MCF 10A (cell line): ENCODE data around the gene PRSS12. TPM values are rescaled to one million over a fixed set of nuclear protein-coding genes. Genes with fewer than 3 reads are reported as not detected.

Source experiments
- BruUV-seq: library from RNA; stranded (reverse); fragments of 400-500 nt; replicated peaks from 2 replicates; lab custom pipeline; 2021; lab: Mats Ljungman, UMichigan
- CTCF ChIA-PET: fragments of 300-600 bp; sonication (Branson Sonifier 250); formaldehyde crosslinking; extraction: SDS; loops from one replicate; lab custom pipeline; 2021; ENCODE audit warnings: antibody characterized with exemption, inconsistent platforms; lab: Yijun Ruan, JAX
- POLR2A ChIA-PET: fragments of 300-600, 350-650 bp; sonication (Branson Sonifier 250); formaldehyde crosslinking; extraction: SDS; loops from one replicate; lab custom pipeline; 2020; ENCODE audit warnings: antibody characterized with exemption, inconsistent platforms; lab: Yijun Ruan, JAX
- DNase-seq: peaks from one replicate; pipeline ENCODE4 v3.0.0-alpha.2; 2018; ENCODE audit not compliant: unreplicated experiment
- H3K27ac Mint-ChIP-seq: one replicate; pipeline ENCODE4 v1.8.0; 2022; ENCODE audit warnings: mild to moderate bottlenecking, low read depth, mixed read lengths; ENCODE audit not compliant: unreplicated experiment
- H3K27me3 Mint-ChIP-seq: one replicate; pipeline ENCODE4 v1.8.0; 2022; ENCODE audit warnings: mixed read lengths; ENCODE audit not compliant: insufficient read depth, unreplicated experiment
- H3K36me3 Mint-ChIP-seq: one replicate; pipeline ENCODE4 v1.8.0; 2022; ENCODE audit warnings: mild to moderate bottlenecking, moderate library complexity, mixed read lengths; ENCODE audit not compliant: insufficient read depth, unreplicated experiment
- H3K4me1 Mint-ChIP-seq: one replicate; pipeline ENCODE4 v1.8.0; 2022; ENCODE audit warnings: mixed read lengths; ENCODE audit not compliant: insufficient read depth, unreplicated experiment
- H3K4me3 Mint-ChIP-seq: one replicate; pipeline ENCODE4 v1.8.0; 2022; ENCODE audit warnings: mild to moderate bottlenecking, moderate library complexity, mixed read lengths; ENCODE audit not compliant: unreplicated experiment
- H3K9me3 Mint-ChIP-seq: one replicate; pipeline ENCODE4 v1.8.0; 2022; ENCODE audit warnings: mixed read lengths; ENCODE audit not compliant: unreplicated experiment
- intact Hi-C: fragments of 100-400 bp; cut with micrococcal nuclease; formaldehyde crosslinking; loops from 2 replicates; pipeline ENCODE4 v1.14.1; 2022
- total RNA-seq: library from RNA; stranded (reverse); gene quantifications from 2 replicates; pipeline ENCODE4 v1.2.3, GENCODE V29; 2022
- TF ChIP-seq, protein P1 (sequence below): fragments of 200-600 bp; IDR thresholded peaks from one replicate; pipeline ENCODE4 v1.8.0; 2022; ENCODE audit warnings: antibody characterized with exemption, mild to moderate bottlenecking; ENCODE audit not compliant: unreplicated experiment

The PRSS12 gene
- total RNA-seq, 1 experiment from 2014 or later: 10.7 TPM

DNA sequence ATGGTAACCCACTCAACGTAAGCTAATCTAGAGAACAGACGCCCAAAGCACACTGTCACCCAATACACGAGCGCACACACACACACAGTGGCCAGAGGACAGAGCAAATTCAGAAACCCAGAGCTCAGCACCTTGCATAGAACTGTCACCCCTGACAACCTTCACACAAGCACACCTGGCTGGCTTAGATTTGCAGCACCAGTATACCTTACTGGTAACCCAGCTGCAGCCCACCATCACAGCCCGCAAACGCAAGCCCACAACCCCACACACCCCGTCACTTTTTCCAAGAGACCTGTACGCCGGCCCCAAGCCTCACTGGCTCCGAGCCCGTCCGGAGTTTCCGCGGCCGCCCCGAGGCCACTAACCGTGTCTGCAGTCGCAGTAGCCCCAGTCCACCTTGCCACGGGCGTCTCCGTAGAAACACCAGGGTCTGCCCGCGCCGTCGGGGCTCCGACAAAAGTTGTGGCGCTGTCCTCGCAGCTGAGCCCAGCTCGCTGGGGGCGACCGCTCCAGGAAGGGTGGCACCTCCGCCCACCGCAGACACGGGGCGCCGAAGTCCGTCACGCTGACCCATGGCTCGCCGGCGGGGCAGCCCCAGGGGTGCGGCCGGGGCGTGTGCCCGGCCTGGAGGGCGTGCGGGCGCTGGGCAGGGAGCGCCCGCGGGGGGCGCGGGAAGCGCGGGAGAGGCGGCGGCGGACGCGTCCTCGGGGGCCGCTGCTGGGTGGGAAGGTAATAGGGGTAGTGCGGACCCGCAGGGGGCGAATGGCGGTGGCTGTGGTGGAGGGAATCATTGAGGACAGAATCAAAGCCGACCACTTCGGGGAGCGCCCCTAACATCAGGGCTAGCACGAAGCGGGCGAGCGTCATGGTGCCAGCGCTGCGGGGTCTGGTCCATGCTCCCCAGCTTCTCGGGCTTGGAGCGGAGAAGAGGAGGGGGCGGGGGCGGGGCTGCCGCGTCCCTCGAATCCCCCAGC, 664 bp downstream of the PRSS12 start:
- no peaks in the 10 kb centered on the region for H3K27me3 Mint-ChIP-seq
- POLR2A ChIA-PET: interaction anchor here (0.7 to 3.8 kb wide), 9 partner anchors 11 to 153 kb away, joined by 3 to 23 read pairs (median 7); no protein-coding TSS in a partner anchor
- CTCF ChIA-PET: interaction anchor here (0.7 to 4.7 kb wide), 25 partner anchors 8 to 343 kb away, joined by 3 to 31 read pairs (median 4); no protein-coding TSS in a partner anchor
- intact Hi-C loops: loop anchor here (1.0 kb wide), 1 partner anchor 66 kb away; no protein-coding TSS in a partner anchor
- H3K27ac Mint-ChIP-seq: no peak overlapping the region
- no peaks in the 10 kb centered on the region for H3K9me3 Mint-ChIP-seq
- BruUV-seq: no TSS peak
- H3K36me3 Mint-ChIP-seq: no peaks in the 10 kb centered on the region
- peak overlapping the region; percentile 81 for H3K4me3 Mint-ChIP-seq
- peak; percentile 46 for DNase-seq
- peaks cover 20% of the 10 kb centered on the region for H3K4me1 Mint-ChIP-seq
- TF ChIP-seq, protein P1, sequence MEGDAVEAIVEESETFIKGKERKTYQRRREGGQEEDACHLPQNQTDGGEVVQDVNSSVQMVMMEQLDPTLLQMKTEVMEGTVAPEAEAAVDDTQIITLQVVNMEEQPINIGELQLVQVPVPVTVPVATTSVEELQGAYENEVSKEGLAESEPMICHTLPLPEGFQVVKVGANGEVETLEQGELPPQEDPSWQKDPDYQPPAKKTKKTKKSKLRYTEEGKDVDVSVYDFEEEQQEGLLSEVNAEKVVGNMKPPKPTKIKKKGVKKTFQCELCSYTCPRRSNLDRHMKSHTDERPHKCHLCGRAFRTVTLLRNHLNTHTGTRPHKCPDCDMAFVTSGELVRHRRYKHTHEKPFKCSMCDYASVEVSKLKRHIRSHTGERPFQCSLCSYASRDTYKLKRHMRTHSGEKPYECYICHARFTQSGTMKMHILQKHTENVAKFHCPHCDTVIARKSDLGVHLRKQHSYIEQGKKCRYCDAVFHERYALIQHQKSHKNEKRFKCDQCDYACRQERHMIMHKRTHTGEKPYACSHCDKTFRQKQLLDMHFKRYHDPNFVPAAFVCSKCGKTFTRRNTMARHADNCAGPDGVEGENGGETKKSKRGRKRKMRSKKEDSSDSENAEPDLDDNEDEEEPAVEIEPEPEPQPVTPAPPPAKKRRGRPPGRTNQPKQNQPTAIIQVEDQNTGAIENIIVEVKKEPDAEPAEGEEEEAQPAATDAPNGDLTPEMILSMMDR: no peak

DNA sequence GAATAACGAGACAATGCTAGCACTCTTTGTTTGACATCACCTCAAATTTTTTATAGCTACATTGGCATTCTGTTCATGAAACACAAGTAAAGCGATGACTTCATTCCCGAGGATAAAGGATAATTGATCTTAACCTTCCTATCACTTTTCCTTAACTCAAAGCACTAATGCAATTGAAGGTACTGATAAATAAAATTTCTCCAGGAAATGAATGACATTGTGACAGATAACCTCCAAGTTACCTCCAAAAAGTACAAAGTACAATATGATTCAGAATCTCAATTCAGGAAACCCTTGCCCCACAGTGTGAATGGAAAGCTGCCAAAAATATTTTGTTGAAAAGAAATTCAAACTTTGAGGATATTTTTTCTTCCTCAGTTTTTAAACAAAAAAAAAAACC, 1.8 kb downstream of the PRSS12 start:
- TF ChIP-seq, protein P1: no peak
- DNase-seq: peak; percentile 14
- BruUV-seq: no TSS peak
- Mint-ChIP-seq H3K27me3 (no peaks in the 10 kb centered on the region), H3K36me3 (no peaks in the 10 kb centered on the region), H3K9me3 (no peaks in the 10 kb centered on the region), H3K27ac (no peak overlapping the region), H3K4me1 (peaks cover 20% of the 10 kb centered on the region), H3K4me3 (no peak overlapping the region)
- POLR2A ChIA-PET: interaction anchor here (0.9 to 3.8 kb wide), 5 partner anchors 13 to 72 kb away, joined by 3 to 23 read pairs (median 12); no protein-coding TSS in a partner anchor
- CTCF ChIA-PET: interaction anchor here (1.5 to 4.7 kb wide), 5 partner anchors 14 to 72 kb away, joined by 3 to 31 read pairs (median 19); no protein-coding TSS in a partner anchor
- intact Hi-C loops: loop anchor here (1.0 kb wide), 1 partner anchor 65 kb away; no protein-coding TSS in a partner anchor

DNA sequence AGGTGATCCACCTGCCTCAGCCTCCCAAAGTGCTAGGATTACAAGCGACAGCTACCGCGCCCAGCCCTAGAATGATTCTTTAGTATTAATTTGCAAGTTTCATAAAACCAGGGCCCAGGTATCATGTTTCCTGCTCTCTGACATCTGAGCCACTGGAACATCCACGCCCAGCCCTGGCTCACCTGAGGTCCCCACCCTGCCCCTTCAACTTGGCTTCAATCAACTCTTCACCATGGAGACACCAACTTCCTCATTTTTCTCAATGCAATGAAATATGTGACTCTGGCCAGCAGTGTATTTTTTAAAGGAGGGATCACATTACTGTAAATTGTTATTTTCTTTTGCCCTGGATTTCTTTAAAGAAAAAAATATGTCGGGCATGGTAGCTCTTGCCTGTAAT, 3.9 kb downstream of the PRSS12 start:
- H3K27ac Mint-ChIP-seq: no peak overlapping the region
- POLR2A ChIA-PET: interaction anchor here (0.5 to 3.8 kb wide), 4 partner anchors 63 to 1583 kb away, joined by 3 to 12 read pairs (median 4); no protein-coding TSS in a partner anchor
- H3K4me3 Mint-ChIP-seq: no peak overlapping the region
- H3K4me1 Mint-ChIP-seq: peaks cover 20% of the 10 kb centered on the region
- peak; percentile 31 for DNase-seq
- BruUV-seq: no TSS peak
- TF ChIP-seq, protein P1: no peak
- no peaks in the 10 kb centered on the region for H3K27me3 Mint-ChIP-seq
- intact Hi-C loops: no loop called here
- no peaks in the 10 kb centered on the region for H3K36me3 Mint-ChIP-seq
- no peaks in the 10 kb centered on the region for H3K9me3 Mint-ChIP-seq
- CTCF ChIA-PET: interaction anchor here (1.0 to 1.4 kb wide), 3 partner anchors 10 to 68 kb away, joined by 3 to 4 read pairs (median 3); no protein-coding TSS in a partner anchor

DNA sequence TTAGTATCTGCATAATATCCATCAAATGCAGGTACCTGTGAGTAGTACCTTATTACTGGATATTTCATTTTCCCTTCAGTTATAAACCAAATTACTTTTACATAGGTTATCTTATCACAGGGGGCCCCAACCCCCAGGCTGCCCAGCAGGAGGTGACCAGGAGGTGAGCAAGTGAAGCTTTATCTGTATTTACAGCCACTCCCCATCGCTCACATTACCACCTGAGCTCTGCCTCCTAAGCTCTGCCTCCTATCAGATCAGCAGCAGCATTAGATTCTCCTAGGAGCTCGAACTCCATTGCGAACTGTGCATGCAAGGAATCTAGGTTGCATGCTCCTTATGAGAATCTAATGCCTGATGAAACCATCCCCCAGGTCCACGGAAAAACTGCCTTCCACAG, 6.3 kb downstream of the PRSS12 start:
- ChIA-PET CTCF (interaction anchor here (1.1 kb wide), 1 partner anchor 9 kb away, joined by 4 read pairs; no protein-coding TSS in a partner anchor), POLR2A (no interaction called here)
- no peaks in the 10 kb centered on the region for H3K27me3 Mint-ChIP-seq
- DNase-seq: no peak
- H3K4me3 Mint-ChIP-seq: no peak overlapping the region
- peaks cover 11% of the 10 kb centered on the region for H3K4me1 Mint-ChIP-seq
- BruUV-seq: no TSS peak
- TF ChIP-seq, protein P1: no peak
- no peaks in the 10 kb centered on the region for H3K36me3 Mint-ChIP-seq
- H3K27ac Mint-ChIP-seq: no peak overlapping the region
- intact Hi-C loops: no loop called here
- H3K9me3 Mint-ChIP-seq: no peaks in the 10 kb centered on the region
